ENCODE measurements around the gene CTSC.
A peak's percentile ranks its signal among the peaks of the same experiment; 100 is the strongest.

DNA sequence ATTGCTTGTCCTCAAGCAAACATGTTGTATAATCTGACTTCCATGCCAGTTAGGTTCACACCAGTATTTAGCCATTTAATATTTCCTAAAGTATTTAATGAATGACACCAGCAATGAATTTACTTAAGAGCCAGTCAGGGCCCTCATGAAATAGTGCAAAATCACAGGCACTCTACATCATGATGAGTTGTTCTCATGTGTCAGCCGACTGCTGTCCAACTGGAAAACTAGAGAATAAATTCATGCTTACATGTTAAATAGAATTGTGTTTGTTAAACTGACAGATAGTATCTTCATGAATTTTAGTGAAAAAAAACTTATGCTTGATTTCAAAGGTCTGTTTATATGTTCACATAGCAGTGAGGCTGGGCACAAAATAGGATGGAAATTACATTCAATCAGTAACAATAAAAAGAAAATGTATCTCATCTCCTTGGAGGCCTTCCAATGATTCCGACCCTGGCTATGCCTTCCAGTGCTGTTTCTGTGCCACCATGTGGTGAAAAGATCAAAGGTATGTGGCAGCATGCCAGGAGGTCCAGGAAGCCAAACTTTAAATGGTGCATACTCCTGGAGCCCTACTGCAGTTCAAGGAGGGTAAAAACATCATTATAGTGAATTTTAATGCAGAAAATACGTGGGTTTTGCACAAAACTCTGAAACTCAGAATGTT is 45.2 kb downstream of the CTSC start:
- TF ChIP-seq CTCF (conservative IDR thresholded peaks at IDR 0.05) (0 out of 2 replicates have a peak, but pooled peaks have one; percentile 16), EZH2 (IDR thresholded peaks at IDR 0.05; ENCODE audit: low read depth) (no peak)

All from PC-9 (cell line).